ENCODE measurements around the gene TACC2. TPM values are rescaled to one million over a fixed set of nuclear protein-coding genes. Genes with fewer than 3 reads are reported as not detected.

Gene TACC2
- total RNA-seq, 5 donors from 2014 or later (not counting 1 experiment from before 2014, with no cell fraction given) = 0.46 to 0.70 (median 0.60) TPM; not detected in 2

GRCh38 chr10:122083478-122084025 lies 94.6 kb downstream of the TACC2 start:
- Histone ChIP-seq H3K27ac (ENCODE audit: low read length) (no peak overlapping the region), H3K27me3 (replicated peaks in 1 of 2; ENCODE audit: control insufficient read depth in 2 of 2, extremely low read depth in 1 of 2, insufficient read depth in 2 of 2, low read length in 1 of 2) (peaks cover 0 to 14% of the 10 kb centered on the region in 2 experiments), H3K36me3 (ENCODE audit: control insufficient read depth in 2 of 2, extremely low read depth in 1 of 2, insufficient read depth in 1 of 2, low read length in 1 of 2) (no peaks in the 10 kb centered on the region), H3K4me1 (ENCODE audit: control insufficient read depth in 1 of 2, extremely low read depth in 1 of 2, insufficient read depth in 2 of 2, low read length in 2 of 2) (no peaks in the 10 kb centered on the region), H3K9me3 (no peaks in the 10 kb centered on the region), H3K4me3 (ENCODE audit: control insufficient read depth in 1 of 2, extremely low read depth in 1 of 2, low read length in 1 of 2) (no peak overlapping the region)
- H3K36me3 Mint-ChIP-seq = no peaks in the 10 kb centered on the region
- no peaks in the 10 kb centered on the region for H3K4me1 Mint-ChIP-seq
- 86% methylated on average over 6 of the region's 9 CpGs for WGBS (ENCODE audit: insufficient coverage)
- POLR2A ChIA-PET = no interaction called here
- ATAC-seq (replicated peaks in 1 of 4) = no peak
- DNase-seq = no peak
- CTCF ChIA-PET = no interaction called here
- peaks cover 0 to 2% of the 10 kb centered on the region in 2 donors for H3K27me3 Mint-ChIP-seq
- no peaks in the 10 kb centered on the region for H3K9me3 Mint-ChIP-seq
- H3K4me3 Mint-ChIP-seq = no peak overlapping the region
- H3K27ac Mint-ChIP-seq = no peak overlapping the region

GRCh38 chr10:122084286-122085041 lies 95.5 kb downstream of the TACC2 start:
- no peak for ATAC-seq (replicated peaks in 1 of 4)
- no peak overlapping the region for H3K27ac Mint-ChIP-seq
- no peaks in the 10 kb centered on the region for H3K4me1 ChIP-seq (ENCODE audit: control insufficient read depth in 1 of 2, extremely low read depth in 1 of 2, insufficient read depth in 2 of 2, low read length in 2 of 2)

GRCh38 chr10:122085423-122085911 lies 96.5 kb downstream of the TACC2 start:
- POLR2A ChIA-PET = no interaction called here
- CTCF ChIA-PET = no interaction called here
- 81% methylated on average over 8 of the region's 8 CpGs for WGBS (ENCODE audit: insufficient coverage)

More at GRCh38 chr10:122084286-122085041, 95.5 kb downstream of the TACC2 start:
- 76% methylated on average over 13 of the region's 15 CpGs for WGBS (ENCODE audit: insufficient coverage)
- Histone ChIP-seq H3K27me3 (replicated peaks in 1 of 2; ENCODE audit: control insufficient read depth in 2 of 2, extremely low read depth in 1 of 2, insufficient read depth in 2 of 2, low read length in 1 of 2) (peaks cover 0 to 17% of the 10 kb centered on the region in 2 experiments), H3K36me3 (ENCODE audit: control insufficient read depth in 2 of 2, extremely low read depth in 1 of 2, insufficient read depth in 1 of 2, low read length in 1 of 2) (no peaks in the 10 kb centered on the region), H3K27ac (ENCODE audit: low read length) (no peak overlapping the region), H3K9me3 (no peaks in the 10 kb centered on the region), H3K4me3 (ENCODE audit: control insufficient read depth in 1 of 2, extremely low read depth in 1 of 2, low read length in 1 of 2) (no peak overlapping the region)
- ChIA-PET CTCF (no interaction called here), POLR2A (no interaction called here)
- no peaks in the 10 kb centered on the region for H3K4me1 Mint-ChIP-seq
- H3K4me3 Mint-ChIP-seq = no peak overlapping the region
- H3K27me3 Mint-ChIP-seq = peaks cover 0 to 2% of the 10 kb centered on the region in 2 donors
- no peaks in the 10 kb centered on the region for H3K36me3 Mint-ChIP-seq
- no peaks in the 10 kb centered on the region for H3K9me3 Mint-ChIP-seq
- DNase-seq = no peak

GRCh38 chr10:122086416-122087240 lies 97.7 kb downstream of the TACC2 start:
- H3K36me3 Mint-ChIP-seq = no peaks in the 10 kb centered on the region
- H3K9me3 ChIP-seq = no peaks in the 10 kb centered on the region
- H3K27me3 Mint-ChIP-seq = peaks cover 0 to 2% of the 10 kb centered on the region in 2 donors
- CTCF ChIA-PET = no interaction called here
- no peak for DNase-seq
- H3K27ac Mint-ChIP-seq = no peak overlapping the region
- ATAC-seq (replicated peaks in 1 of 4) = peak in 1 of 4 experiments; percentile 11
- no peaks in the 10 kb centered on the region for H3K36me3 ChIP-seq (ENCODE audit: control insufficient read depth in 2 of 2, extremely low read depth in 1 of 2, insufficient read depth in 1 of 2, low read length in 1 of 2)
- H3K27me3 ChIP-seq (replicated peaks in 1 of 2; ENCODE audit: control insufficient read depth in 2 of 2, extremely low read depth in 1 of 2, insufficient read depth in 2 of 2, low read length in 1 of 2) = peaks cover 0 to 17% of the 10 kb centered on the region in 2 experiments
- 69% methylated on average over 6 of the region's 9 CpGs for WGBS (ENCODE audit: insufficient coverage)
- no peak overlapping the region for H3K4me3 Mint-ChIP-seq
- no peak overlapping the region for H3K4me3 ChIP-seq (ENCODE audit: control insufficient read depth in 1 of 2, extremely low read depth in 1 of 2, low read length in 1 of 2)
- H3K9me3 Mint-ChIP-seq = no peaks in the 10 kb centered on the region
- H3K4me1 Mint-ChIP-seq = no peaks in the 10 kb centered on the region
- no peaks in the 10 kb centered on the region for H3K4me1 ChIP-seq (ENCODE audit: control insufficient read depth in 1 of 2, extremely low read depth in 1 of 2, insufficient read depth in 2 of 2, low read length in 2 of 2)
- no peak overlapping the region for H3K27ac ChIP-seq (ENCODE audit: low read length)
- POLR2A ChIA-PET = no interaction called here

More at GRCh38 chr10:122085423-122085911, 96.5 kb downstream of the TACC2 start:
- no peak for DNase-seq
- Histone ChIP-seq H3K36me3 (ENCODE audit: control insufficient read depth in 2 of 2, extremely low read depth in 1 of 2, insufficient read depth in 1 of 2, low read length in 1 of 2) (no peaks in the 10 kb centered on the region), H3K4me1 (ENCODE audit: control insufficient read depth in 1 of 2, extremely low read depth in 1 of 2, insufficient read depth in 2 of 2, low read length in 2 of 2) (no peaks in the 10 kb centered on the region), H3K27ac (ENCODE audit: low read length) (no peak overlapping the region), H3K4me3 (ENCODE audit: control insufficient read depth in 1 of 2, extremely low read depth in 1 of 2, low read length in 1 of 2) (no peak overlapping the region), H3K27me3 (replicated peaks in 1 of 2; ENCODE audit: control insufficient read depth in 2 of 2, extremely low read depth in 1 of 2, insufficient read depth in 2 of 2, low read length in 1 of 2) (peaks cover 0 to 17% of the 10 kb centered on the region in 2 experiments), H3K9me3 (no peaks in the 10 kb centered on the region)
- ATAC-seq (replicated peaks in 1 of 4) = no peak
- H3K27me3 Mint-ChIP-seq = peaks cover 0 to 2% of the 10 kb centered on the region in 2 donors
- no peaks in the 10 kb centered on the region for H3K9me3 Mint-ChIP-seq
- no peak overlapping the region for H3K4me3 Mint-ChIP-seq
- H3K36me3 Mint-ChIP-seq = no peaks in the 10 kb centered on the region
- no peak overlapping the region for H3K27ac Mint-ChIP-seq
- no peaks in the 10 kb centered on the region for H3K4me1 Mint-ChIP-seq

- Mint-ChIP-seq H3K4me3 (no peak overlapping the region), H3K27me3 (peaks cover 0 to 2% of the 10 kb centered on the region in 2 donors), H3K4me1 (no peaks in the 10 kb centered on the region), H3K27ac (no peak overlapping the region), H3K36me3 (no peaks in the 10 kb centered on the region), H3K9me3 (no peaks in the 10 kb centered on the region)
- DNase-seq (no peak), ATAC-seq (replicated peaks in 1 of 4) (no peak)
- H3K9me3 ChIP-seq = no peaks in the 10 kb centered on the region
- ChIA-PET CTCF (no interaction called here), POLR2A (no interaction called here)
- H3K27me3 ChIP-seq (replicated peaks in 1 of 2; ENCODE audit: control insufficient read depth in 2 of 2, extremely low read depth in 1 of 2, insufficient read depth in 2 of 2, low read length in 1 of 2) = peaks cover 0 to 17% of the 10 kb centered on the region in 2 experiments
- no peaks in the 10 kb centered on the region for H3K4me1 ChIP-seq (ENCODE audit: control insufficient read depth in 1 of 2, extremely low read depth in 1 of 2, insufficient read depth in 2 of 2, low read length in 2 of 2)
- H3K4me3 ChIP-seq (ENCODE audit: control insufficient read depth in 1 of 2, extremely low read depth in 1 of 2, low read length in 1 of 2) = no peak overlapping the region
- no peaks in the 10 kb centered on the region for H3K36me3 ChIP-seq (ENCODE audit: control insufficient read depth in 2 of 2, extremely low read depth in 1 of 2, insufficient read depth in 1 of 2, low read length in 1 of 2)
- 82% methylated on average over 9 of the region's 9 CpGs for WGBS (ENCODE audit: insufficient coverage)
- H3K27ac ChIP-seq (ENCODE audit: low read length) = no peak overlapping the region
Measured at GRCh38 chr10:122087436-122087835, 98.5 kb downstream of the TACC2 start.

GRCh38 chr10:122089311-122090017 lies 100.5 kb downstream of the TACC2 start:
- no peaks in the 10 kb centered on the region for H3K36me3 ChIP-seq (ENCODE audit: control insufficient read depth in 2 of 2, extremely low read depth in 1 of 2, insufficient read depth in 1 of 2, low read length in 1 of 2)
- H3K4me1 ChIP-seq (ENCODE audit: control insufficient read depth in 1 of 2, extremely low read depth in 1 of 2, insufficient read depth in 2 of 2, low read length in 2 of 2) = no peaks in the 10 kb centered on the region
- ATAC-seq (replicated peaks in 1 of 4) (no peak), DNase-seq (no peak)
- no peak overlapping the region for H3K4me3 Mint-ChIP-seq
- H3K9me3 Mint-ChIP-seq = no peaks in the 10 kb centered on the region
- no peaks in the 10 kb centered on the region for H3K9me3 ChIP-seq
- CTCF ChIA-PET = no interaction called here
- WGBS (ENCODE audit: insufficient coverage) = 93% methylated on average over 2 of the region's 9 CpGs
- H3K36me3 Mint-ChIP-seq = no peaks in the 10 kb centered on the region
- H3K27ac Mint-ChIP-seq = no peak overlapping the region
- H3K4me1 Mint-ChIP-seq = no peaks in the 10 kb centered on the region
- H3K27me3 Mint-ChIP-seq = peaks cover 0 to 2% of the 10 kb centered on the region in 2 donors
- H3K4me3 ChIP-seq (ENCODE audit: control insufficient read depth in 1 of 2, extremely low read depth in 1 of 2, low read length in 1 of 2) = no peak overlapping the region
- POLR2A ChIA-PET = no interaction called here
- peaks cover 0 to 15% of the 10 kb centered on the region in 2 experiments for H3K27me3 ChIP-seq (replicated peaks in 1 of 2; ENCODE audit: control insufficient read depth in 2 of 2, extremely low read depth in 1 of 2, insufficient read depth in 2 of 2, low read length in 1 of 2)
- no peak overlapping the region for H3K27ac ChIP-seq (ENCODE audit: low read length)
